ENCODE data around the gene DLGAP5.
A peak's percentile ranks its signal among the peaks of the same experiment; 100 is the strongest.

DLGAP5 gene

GRCh38 chr14:55191203-55192053 is at the start of gene DLGAP5:
Gene DLGAP5, minus strand, starts transcription at chr14:55191585. Its CDS starts 2,406 bp downstream, at chr14:55189179.
- TF ChIP-seq CTCF (conservative IDR thresholded peaks at IDR 0.05; ENCODE audit: control insufficient read depth, insufficient read depth, low read depth, low read length) = no peak
- DNase-seq (ENCODE audit: low read depth) = peak; percentile 95
- H3K4me3 ChIP-seq (ENCODE audit: control insufficient read depth, low read depth, low read length) = peak within 1 kb of the TSS; percentile 98

- TF ChIP-seq CTCF (conservative IDR thresholded peaks at IDR 0.05; ENCODE audit: control insufficient read depth, insufficient read depth, low read depth, low read length) = no peak
- DNase-seq (ENCODE audit: low read depth) = peak; percentile 72
- no peak overlapping the region for H3K4me3 ChIP-seq (ENCODE audit: control insufficient read depth, low read depth, low read length)
Observed at GRCh38 chr14:55240526-55241178, 49.3 kb upstream of the DLGAP5 start.

GRCh38 chr14:55239320-55239719 is 47.9 kb upstream of the DLGAP5 start:
- no peak for TF ChIP-seq CTCF (conservative IDR thresholded peaks at IDR 0.05; ENCODE audit: control insufficient read depth, insufficient read depth, low read depth, low read length)
- DNase-seq (ENCODE audit: low read depth) = no peak
- no peak overlapping the region for H3K4me3 ChIP-seq (ENCODE audit: control insufficient read depth, low read depth, low read length)

GRCh38 chr14:55238019-55238680 is 46.8 kb upstream of the DLGAP5 start:
- no peak overlapping the region for H3K4me3 ChIP-seq (ENCODE audit: control insufficient read depth, low read depth, low read length)
- no peak for TF ChIP-seq CTCF (conservative IDR thresholded peaks at IDR 0.05; ENCODE audit: control insufficient read depth, insufficient read depth, low read depth, low read length)
- DNase-seq (ENCODE audit: low read depth) = no peak

GRCh38 chr14:55233591-55233990 is 42.2 kb upstream of the DLGAP5 start:
- DNase-seq (ENCODE audit: low read depth) = no peak
- no peak for TF ChIP-seq CTCF (conservative IDR thresholded peaks at IDR 0.05; ENCODE audit: control insufficient read depth, insufficient read depth, low read depth, low read length)
- no peak overlapping the region for H3K4me3 ChIP-seq (ENCODE audit: control insufficient read depth, low read depth, low read length)

- DNase-seq (ENCODE audit: low read depth) = no peak
- TF ChIP-seq CTCF (conservative IDR thresholded peaks at IDR 0.05; ENCODE audit: control insufficient read depth, insufficient read depth, low read depth, low read length) = no peak
- H3K4me3 ChIP-seq (ENCODE audit: control insufficient read depth, low read depth, low read length) = no peak overlapping the region
Observed at GRCh38 chr14:55228261-55228660, 36.9 kb upstream of the DLGAP5 start.
